Subcutaneous adipose tissue (tissue), 4 donors: ENCODE results near the gene MED13L. TPM values are rescaled to one million over a fixed set of nuclear protein-coding genes. Genes with fewer than 3 reads are reported as not detected.

ENCODE experiments used
- total RNA-seq, 4 donors: library from RNA; depleted of rRNA; stranded (reverse); fragments of >200 nt; gene quantifications; one replicate each; pipeline ENCODE4 v1.1.0, GENCODE V29; 2016
- TF ChIP-seq, protein P1 (sequence below): fragments of 450-650 bp; IDR thresholded peaks from one replicate; pipeline ENCODE4 v1.5.1; 2016; ENCODE audit warnings: low read depth, mild to moderate bottlenecking, control low read depth, antibody characterized with exemption, moderate library complexity

MED13L gene
- total RNA-seq, 4 donors from 2014 or later: 164 to 285 (median 225) TPM

DNA sequence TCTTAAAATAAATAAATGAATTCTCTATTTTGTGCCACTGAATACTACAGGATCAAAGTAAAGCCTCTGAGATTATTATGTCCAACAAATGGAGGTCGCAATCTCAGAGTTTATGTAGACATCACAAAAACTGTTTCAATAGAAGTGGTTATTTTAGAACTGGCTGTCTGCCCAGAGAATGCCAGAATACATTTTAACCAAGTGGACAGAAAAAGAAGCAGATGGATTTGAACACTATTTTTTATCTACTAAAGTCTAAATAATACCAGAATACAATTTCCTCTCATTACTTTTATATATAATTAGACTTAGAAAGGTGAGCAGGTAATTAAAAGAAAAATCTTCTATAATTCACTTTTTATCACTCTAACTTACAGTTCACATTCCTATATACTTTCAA, 118.3 kb downstream of the MED13L start:
- TF ChIP-seq, protein P1, sequence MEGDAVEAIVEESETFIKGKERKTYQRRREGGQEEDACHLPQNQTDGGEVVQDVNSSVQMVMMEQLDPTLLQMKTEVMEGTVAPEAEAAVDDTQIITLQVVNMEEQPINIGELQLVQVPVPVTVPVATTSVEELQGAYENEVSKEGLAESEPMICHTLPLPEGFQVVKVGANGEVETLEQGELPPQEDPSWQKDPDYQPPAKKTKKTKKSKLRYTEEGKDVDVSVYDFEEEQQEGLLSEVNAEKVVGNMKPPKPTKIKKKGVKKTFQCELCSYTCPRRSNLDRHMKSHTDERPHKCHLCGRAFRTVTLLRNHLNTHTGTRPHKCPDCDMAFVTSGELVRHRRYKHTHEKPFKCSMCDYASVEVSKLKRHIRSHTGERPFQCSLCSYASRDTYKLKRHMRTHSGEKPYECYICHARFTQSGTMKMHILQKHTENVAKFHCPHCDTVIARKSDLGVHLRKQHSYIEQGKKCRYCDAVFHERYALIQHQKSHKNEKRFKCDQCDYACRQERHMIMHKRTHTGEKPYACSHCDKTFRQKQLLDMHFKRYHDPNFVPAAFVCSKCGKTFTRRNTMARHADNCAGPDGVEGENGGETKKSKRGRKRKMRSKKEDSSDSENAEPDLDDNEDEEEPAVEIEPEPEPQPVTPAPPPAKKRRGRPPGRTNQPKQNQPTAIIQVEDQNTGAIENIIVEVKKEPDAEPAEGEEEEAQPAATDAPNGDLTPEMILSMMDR: no peak

DNA sequence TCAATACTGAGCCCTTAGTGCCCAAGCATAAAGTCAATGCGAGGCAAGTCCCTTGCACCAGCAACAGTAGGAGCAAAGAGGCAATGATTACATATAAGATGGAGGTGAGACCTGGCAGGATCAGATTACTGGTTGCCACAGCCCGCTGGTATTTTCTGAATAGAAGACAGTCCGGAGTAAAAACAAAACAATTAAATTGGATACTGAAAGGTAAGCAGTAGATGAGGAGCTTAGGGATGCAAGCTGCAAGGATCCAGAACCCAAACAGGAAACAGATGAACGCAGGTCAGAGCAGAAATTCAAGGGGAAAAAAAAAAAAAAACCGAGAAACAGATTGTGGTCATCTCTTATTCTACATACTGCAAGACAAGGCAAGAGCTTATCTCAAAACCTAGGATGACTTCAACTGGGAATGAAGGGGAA, 119.6 kb downstream of the MED13L start:
- TF ChIP-seq, protein P1: no peak

DNA sequence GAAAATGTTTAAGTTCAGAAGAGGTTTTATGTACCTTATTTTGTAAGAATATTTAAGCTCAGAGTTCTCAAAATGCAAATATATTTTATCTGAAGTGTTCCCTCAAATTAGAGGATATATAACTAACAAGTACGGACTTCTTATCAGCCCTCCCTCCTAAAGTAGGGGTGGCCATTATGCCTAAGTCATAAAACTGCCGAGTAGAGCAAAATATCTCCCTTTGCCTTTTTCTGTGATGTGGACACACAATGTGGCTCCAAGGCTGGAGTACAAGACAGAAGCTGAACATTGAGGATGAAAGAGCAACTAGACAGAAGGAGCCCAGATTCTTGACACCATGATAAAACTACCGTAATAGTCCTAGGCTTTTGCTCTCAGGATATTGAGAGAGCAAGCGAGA, 120.9 kb downstream of the MED13L start:
- TF ChIP-seq, protein P1: no peak

DNA sequence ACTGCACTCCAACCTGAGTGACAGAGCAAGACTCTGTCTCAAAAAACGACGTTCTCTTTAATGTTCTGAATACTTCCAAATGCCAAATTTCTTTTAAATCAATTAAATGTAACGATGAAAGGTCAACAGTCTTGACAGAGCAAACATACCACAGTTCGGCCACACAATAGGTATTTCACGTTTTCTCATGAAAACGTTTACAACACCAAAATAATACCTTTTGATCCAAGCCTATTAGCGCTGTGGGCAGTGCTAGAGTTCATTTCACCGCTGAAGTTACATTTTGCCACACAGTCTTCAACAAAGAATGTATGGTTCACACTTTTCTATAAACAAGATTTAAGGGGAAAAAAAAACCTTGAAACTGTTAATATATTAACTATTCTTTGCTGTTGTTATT, 122.1 kb downstream of the MED13L start:
- TF ChIP-seq, protein P1: no peak

DNA sequence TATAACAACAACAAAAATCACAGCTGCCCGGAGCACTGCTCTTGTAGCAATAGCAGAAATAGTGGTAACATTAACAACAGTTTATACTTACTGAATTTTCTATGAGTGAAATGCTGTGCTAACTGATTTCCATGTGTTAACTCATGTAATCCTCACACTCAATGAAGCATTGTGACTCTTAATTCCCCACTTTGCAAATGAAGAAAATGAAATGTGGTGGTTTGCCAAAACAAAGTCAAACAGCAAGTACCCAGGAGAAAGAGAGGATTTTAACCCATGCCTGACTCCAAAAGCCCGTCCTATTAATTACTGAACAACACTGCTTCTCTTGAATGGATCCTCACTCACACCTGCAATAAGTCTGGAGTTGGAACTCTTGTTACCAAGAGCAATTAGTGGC, 123.5 kb downstream of the MED13L start:
- TF ChIP-seq, protein P1: no peak

DNA sequence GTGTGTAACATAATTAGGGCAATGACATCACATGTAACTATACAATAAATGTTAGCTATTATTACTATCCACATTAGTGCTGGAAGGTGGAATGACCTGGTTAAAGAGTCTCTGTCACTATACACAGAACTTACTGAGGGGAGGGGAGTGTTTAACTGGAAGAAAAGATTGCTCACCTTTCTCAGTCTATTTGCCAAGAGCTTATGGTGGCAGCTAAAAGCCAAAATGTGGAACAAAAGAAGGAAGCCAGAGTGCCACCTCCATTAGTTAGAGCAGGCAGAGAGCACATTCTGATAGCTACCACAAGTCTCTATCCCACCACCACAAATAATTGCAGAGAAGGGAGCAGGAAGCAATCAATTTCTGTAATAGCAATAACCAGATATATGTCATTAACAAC, 124.4 kb downstream of the MED13L start:
- TF ChIP-seq, protein P1: no peak

DNA sequence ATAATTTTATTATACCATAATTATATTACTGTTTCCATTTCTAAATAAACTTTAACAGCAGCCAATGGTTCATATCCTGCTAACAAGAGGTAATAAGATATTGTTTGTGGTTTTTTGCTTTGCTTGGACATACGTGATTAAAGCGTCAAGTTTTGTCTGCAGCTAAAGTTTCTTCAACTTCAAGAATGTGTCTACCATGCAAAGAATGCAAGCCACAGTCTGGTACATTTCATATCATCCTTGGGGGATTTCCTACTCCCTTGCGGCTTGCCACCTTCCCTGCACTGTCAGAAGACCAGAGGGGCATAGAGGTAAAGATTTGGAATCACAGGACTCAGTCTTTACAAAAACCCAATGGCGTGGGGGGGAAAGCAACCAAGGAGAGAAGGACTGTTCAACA, 125.2 kb downstream of the MED13L start:
- TF ChIP-seq, protein P1: no peak
